ENCODE results near the gene NRG3.
"Not testable (repeated sequence)": the region's sequence is repeated elsewhere in the genome, so short reads cannot be mapped to it uniquely, and the experiment has no call there.

NRG3 gene

DNA sequence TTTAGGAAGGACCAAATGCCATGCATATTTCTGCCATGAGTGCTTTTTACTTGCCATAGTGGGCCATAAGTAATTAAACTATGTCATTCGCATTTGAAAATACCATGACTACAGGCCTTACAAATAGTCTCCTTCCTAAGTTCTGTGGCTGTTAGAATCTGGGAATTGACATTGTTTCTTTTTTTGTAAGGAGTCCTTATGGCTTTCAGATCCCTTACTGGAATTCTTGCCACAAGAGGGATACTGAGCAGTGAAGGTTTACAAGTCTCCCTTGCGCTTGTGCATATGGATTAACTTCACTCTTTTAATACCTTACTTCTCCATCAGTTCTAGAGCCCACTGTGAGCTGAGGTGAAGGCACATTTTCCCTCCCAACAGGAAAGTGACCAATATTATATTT is 166.0 kb downstream of the NRG3 start:
- no peaks in the 10 kb centered on the region for H3K36me3 ChIP-seq (ENCODE audit: insufficient read depth, low read depth, low read length)
- peaks cover 11% of the 10 kb centered on the region for H3K4me1 ChIP-seq (ENCODE audit: insufficient read depth, low read length)
- H3K27me3 ChIP-seq (ENCODE audit: insufficient read depth, low read length): no peaks in the 10 kb centered on the region

DNA sequence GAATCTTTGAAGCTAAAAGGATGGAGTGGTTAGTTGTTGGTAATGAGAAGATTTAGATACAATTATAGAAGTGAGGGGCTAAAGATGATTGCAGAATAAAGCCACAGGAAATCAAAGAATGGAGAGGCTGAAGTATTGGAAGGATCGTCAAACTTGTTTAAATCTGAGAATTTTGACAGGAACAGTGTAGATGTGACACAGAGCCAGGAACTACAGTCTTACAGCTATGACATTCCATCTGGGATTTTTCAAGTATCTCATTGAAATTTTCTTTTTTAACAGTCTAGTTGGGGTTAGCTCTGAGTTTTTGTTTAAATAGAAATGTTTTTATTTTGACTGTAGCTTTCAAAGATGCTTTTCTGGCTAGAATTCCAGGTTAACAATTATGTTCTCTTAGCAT is 181.4 kb downstream of the NRG3 start:
- Histone ChIP-seq H3K9ac (ENCODE audit: low read depth, low read length) (no peak overlapping the region), H3K4me1 (ENCODE audit: insufficient read depth, low read length) (no peaks in the 10 kb centered on the region), H3K27me3 (ENCODE audit: insufficient read depth, low read length) (no peaks in the 10 kb centered on the region), H3K36me3 (ENCODE audit: insufficient read depth, low read depth, low read length) (no peaks in the 10 kb centered on the region), H3K9me3 (ENCODE audit: insufficient read depth, low read depth, low read length) (no peaks in the 10 kb centered on the region), H3K27ac (ENCODE audit: low read length) (no peak overlapping the region), H3K4me3 (ENCODE audit: low read length) (no peak overlapping the region)

More for the DNA sequence above, 166.0 kb downstream of the NRG3 start:
- Histone ChIP-seq H3K27ac (ENCODE audit: low read length) (no peak overlapping the region), H3K9ac (ENCODE audit: low read depth, low read length) (no peak overlapping the region), H3K4me3 (ENCODE audit: low read length) (no peak overlapping the region), H3K9me3 (ENCODE audit: insufficient read depth, low read depth, low read length) (no peaks in the 10 kb centered on the region)

DNA sequence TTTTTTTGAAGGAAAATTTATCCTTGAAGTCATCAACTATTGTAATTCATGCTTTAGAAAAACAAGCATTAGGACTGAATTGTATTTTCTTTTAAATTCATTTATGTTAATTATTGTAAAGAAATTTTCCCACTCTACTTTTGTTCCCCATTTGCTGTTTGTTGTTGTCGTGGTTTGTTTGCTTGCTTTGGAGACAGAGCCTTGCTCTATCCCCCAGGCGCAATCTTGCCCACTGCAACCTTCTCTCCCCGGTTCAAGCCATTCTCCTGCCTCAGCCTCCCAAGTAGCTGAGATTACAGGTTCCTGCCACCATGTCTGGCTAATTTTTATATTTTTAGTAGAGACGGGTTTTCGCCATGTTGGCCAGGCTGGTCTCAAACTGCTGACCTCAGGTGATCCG is 192.2 kb downstream of the NRG3 start:
- not testable (repeated sequence) for H3K36me3 ChIP-seq (ENCODE audit: insufficient read depth, low read depth, low read length); H3K9ac ChIP-seq (ENCODE audit: low read depth, low read length); H3K4me3 ChIP-seq (ENCODE audit: low read length); H3K9me3 ChIP-seq (ENCODE audit: insufficient read depth, low read depth, low read length); H3K27ac ChIP-seq (ENCODE audit: low read length); H3K27me3 ChIP-seq (ENCODE audit: insufficient read depth, low read length)
- peaks cover 17% of the 10 kb centered on the region; the same call in 1 of the 2 replicates for H3K4me1 ChIP-seq (ENCODE audit: insufficient read depth, low read length)

DNA sequence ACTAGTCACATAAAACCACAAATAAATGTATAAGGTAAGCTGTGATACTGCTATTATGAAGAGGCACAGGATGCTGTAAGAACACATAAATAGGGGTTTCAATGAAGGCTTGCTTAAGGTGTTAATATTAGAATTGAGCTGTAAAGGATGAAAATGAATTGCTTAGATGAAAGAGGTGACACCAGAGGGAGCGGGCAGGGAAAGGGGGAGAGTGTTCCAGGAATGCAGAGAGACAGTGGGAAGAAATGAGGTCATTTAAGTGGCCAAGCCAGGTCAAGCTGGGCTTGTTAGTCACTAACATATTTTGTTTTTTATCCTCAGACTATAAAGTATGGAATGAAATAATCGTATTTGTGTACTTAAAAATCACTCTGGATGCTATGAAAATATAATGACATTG is 193.5 kb downstream of the NRG3 start:
- Histone ChIP-seq H3K4me1 (ENCODE audit: insufficient read depth, low read length) (peaks cover 17% of the 10 kb centered on the region; the same call in 1 of the 2 replicates), H3K9ac (ENCODE audit: low read depth, low read length) (no peak overlapping the region), H3K4me3 (ENCODE audit: low read length) (no peak overlapping the region), H3K36me3 (ENCODE audit: insufficient read depth, low read depth, low read length) (no peaks in the 10 kb centered on the region), H3K27me3 (ENCODE audit: insufficient read depth, low read length) (no peaks in the 10 kb centered on the region), H3K27ac (ENCODE audit: low read length) (no peak overlapping the region), H3K9me3 (ENCODE audit: insufficient read depth, low read depth, low read length) (no peaks in the 10 kb centered on the region)

DNA sequence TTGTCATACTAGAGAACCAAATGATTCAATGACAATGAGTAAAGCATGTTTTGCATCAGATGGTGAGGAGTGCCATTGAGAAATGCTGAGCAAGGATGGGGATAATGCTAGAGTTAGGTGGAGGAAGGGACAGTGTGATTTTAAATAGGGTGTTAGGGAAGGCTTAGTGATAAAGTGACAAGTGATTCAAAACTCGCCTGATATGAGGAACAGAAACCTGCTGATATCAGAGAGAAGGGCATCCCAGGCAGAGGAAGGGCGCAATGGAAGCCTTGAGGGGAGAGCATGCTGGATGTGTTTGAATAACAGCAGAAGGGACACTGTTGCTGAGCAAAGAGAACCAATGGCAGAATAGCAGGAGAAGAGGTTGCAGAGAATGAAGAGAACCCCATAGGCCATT is 196.2 kb downstream of the NRG3 start:
- Histone ChIP-seq H3K36me3 (ENCODE audit: insufficient read depth, low read depth, low read length) (no peaks in the 10 kb centered on the region), H3K27ac (ENCODE audit: low read length) (no peak overlapping the region), H3K4me1 (ENCODE audit: insufficient read depth, low read length) (peaks cover 17% of the 10 kb centered on the region; the same call in 1 of the 2 replicates), H3K27me3 (ENCODE audit: insufficient read depth, low read length) (no peaks in the 10 kb centered on the region), H3K9me3 (ENCODE audit: insufficient read depth, low read depth, low read length) (no peaks in the 10 kb centered on the region), H3K4me3 (ENCODE audit: low read length) (no peak overlapping the region), H3K9ac (ENCODE audit: low read depth, low read length) (no peak overlapping the region)

DNA sequence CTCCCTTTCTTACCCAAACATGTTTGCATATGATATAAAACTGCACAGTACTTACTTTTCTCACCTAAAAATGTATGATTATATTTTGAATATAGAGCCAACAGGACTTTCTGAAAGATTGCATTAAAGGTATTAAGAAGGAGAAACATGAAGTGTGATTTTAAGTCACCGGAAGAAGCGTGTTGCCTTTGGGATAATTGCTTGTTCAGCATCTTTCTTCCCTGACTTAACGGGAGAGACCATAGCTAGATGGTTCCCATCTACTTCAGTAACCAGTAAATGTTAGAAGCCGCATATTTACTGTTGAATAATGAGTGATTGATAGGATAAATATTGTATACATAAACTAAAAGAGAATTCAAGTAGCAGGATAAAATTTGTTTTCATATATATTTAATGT is 197.1 kb downstream of the NRG3 start:
- Histone ChIP-seq H3K9me3 (ENCODE audit: insufficient read depth, low read depth, low read length) (no peaks in the 10 kb centered on the region), H3K36me3 (ENCODE audit: insufficient read depth, low read depth, low read length) (no peaks in the 10 kb centered on the region), H3K27ac (ENCODE audit: low read length) (no peak overlapping the region), H3K27me3 (ENCODE audit: insufficient read depth, low read length) (no peaks in the 10 kb centered on the region), H3K4me3 (ENCODE audit: low read length) (no peak overlapping the region), H3K4me1 (ENCODE audit: insufficient read depth, low read length) (peaks cover 17% of the 10 kb centered on the region; the same call in 1 of the 2 replicates), H3K9ac (ENCODE audit: low read depth, low read length) (no peak overlapping the region)

DNA sequence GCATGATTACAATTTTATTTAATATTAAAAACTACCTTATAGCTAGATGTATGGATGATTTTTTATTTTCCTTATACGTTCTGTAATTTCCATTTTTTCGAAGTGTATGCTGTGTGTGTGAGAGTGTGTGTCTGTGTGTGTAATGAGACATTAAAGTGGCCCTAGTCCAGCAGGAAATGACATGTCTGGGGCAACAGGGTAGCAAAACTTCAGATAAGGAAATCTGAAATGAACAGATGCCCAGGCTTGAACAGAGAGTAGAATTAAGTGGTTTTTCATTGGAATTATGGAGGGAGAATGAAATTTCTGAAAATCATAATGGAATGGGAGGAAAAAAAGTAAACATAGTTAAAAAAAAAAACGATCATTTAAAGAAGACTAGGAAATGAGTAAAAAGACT is 200.6 kb downstream of the NRG3 start:
- Histone ChIP-seq H3K27ac (ENCODE audit: low read length) (no peak overlapping the region), H3K9me3 (ENCODE audit: insufficient read depth, low read depth, low read length) (no peaks in the 10 kb centered on the region), H3K4me1 (ENCODE audit: insufficient read depth, low read length) (0 out of 2 replicates have a peak, but pooled peaks cover 5% of the 10 kb centered on the region), H3K4me3 (ENCODE audit: low read length) (no peak overlapping the region), H3K9ac (ENCODE audit: low read depth, low read length) (no peak overlapping the region), H3K36me3 (ENCODE audit: insufficient read depth, low read depth, low read length) (no peaks in the 10 kb centered on the region), H3K27me3 (ENCODE audit: insufficient read depth, low read length) (no peaks in the 10 kb centered on the region)

DNA sequence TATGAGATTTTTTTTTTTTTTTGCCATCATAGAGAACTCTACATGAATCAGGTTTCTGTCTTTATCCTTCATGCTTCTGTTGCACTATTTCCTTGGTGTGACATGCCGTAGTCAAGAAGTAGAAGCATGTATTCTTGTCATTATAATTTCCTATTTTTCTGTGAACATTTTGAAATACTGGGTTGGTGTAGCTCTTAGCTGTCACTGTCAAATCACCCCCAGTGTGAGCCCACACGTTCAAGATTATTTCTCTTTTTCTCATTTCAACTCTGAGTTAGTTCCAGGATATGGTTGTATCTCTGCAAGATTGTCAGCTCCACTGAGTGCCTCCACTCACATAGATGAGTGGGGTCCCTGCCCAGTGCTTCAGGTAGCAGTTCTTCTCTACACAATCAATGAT is 209.5 kb downstream of the NRG3 start:
- H3K9ac ChIP-seq (ENCODE audit: low read depth, low read length): no peak overlapping the region
- peaks cover 14% of the 10 kb centered on the region; the same call in 1 of the 2 replicates for H3K4me1 ChIP-seq (ENCODE audit: insufficient read depth, low read length)
- H3K9me3 ChIP-seq (ENCODE audit: insufficient read depth, low read depth, low read length): no peaks in the 10 kb centered on the region
- no peak overlapping the region for H3K4me3 ChIP-seq (ENCODE audit: low read length)
- H3K27ac ChIP-seq (ENCODE audit: low read length): no peak overlapping the region
- H3K27me3 ChIP-seq (ENCODE audit: insufficient read depth, low read length): no peaks in the 10 kb centered on the region
- H3K36me3 ChIP-seq (ENCODE audit: insufficient read depth, low read depth, low read length): no peaks in the 10 kb centered on the region

DNA sequence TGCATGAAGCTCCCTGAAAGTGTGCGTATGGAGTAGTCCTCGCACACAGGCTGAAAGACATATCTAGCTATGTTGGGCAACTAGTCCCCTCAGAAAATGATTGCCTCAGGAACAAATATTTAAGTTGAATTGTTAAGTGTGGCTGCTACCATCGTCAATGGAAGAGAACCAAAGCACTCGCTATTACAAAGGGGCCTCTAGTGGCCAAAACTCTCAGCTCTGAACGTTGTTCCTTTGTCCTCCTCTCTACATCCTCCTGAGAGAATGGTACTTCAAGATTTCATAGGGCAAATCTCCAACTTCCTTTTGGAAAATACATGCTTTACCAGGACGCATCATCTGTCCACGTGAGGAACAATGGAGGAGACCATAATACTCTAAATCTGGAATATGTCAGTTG is 209.9 kb downstream of the NRG3 start:
- Histone ChIP-seq H3K4me3 (ENCODE audit: low read length) (no peak overlapping the region), H3K27ac (ENCODE audit: low read length) (no peak overlapping the region), H3K36me3 (ENCODE audit: insufficient read depth, low read depth, low read length) (no peaks in the 10 kb centered on the region), H3K9me3 (ENCODE audit: insufficient read depth, low read depth, low read length) (no peaks in the 10 kb centered on the region), H3K27me3 (ENCODE audit: insufficient read depth, low read length) (no peaks in the 10 kb centered on the region), H3K4me1 (ENCODE audit: insufficient read depth, low read length) (peaks cover 18% of the 10 kb centered on the region; the same call in 1 of the 2 replicates), H3K9ac (ENCODE audit: low read depth, low read length) (no peak overlapping the region)

DNA sequence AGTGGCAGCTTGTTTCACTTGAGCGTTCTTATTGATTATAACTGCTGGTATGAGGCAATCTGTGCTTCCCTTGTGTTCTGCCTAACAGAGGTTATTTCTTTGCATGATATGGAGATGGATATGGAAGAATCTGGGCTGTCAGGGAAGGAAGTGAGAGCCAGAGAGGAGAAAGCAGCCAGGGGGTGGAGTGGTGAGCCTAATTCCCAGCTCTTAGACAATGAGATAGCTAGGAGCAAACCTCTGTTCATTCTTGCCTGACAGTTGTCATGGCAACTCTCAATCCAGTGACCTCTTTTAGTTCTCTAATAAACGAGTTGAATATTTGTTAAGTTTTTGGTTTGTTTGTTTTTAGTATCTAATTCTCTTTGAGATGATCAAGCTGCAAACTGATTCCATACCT is 214.3 kb downstream of the NRG3 start:
- Histone ChIP-seq H3K27ac (ENCODE audit: low read length) (no peak overlapping the region), H3K4me1 (ENCODE audit: insufficient read depth, low read length) (peaks cover 21% of the 10 kb centered on the region; the same call in 1 of the 2 replicates), H3K4me3 (ENCODE audit: low read length) (peak overlapping the region; percentile 34; the same call in 1 of the 2 replicates), H3K9me3 (ENCODE audit: insufficient read depth, low read depth, low read length) (no peaks in the 10 kb centered on the region), H3K27me3 (ENCODE audit: insufficient read depth, low read length) (no peaks in the 10 kb centered on the region), H3K36me3 (ENCODE audit: insufficient read depth, low read depth, low read length) (no peaks in the 10 kb centered on the region), H3K9ac (ENCODE audit: low read depth, low read length) (no peak overlapping the region)

DNA sequence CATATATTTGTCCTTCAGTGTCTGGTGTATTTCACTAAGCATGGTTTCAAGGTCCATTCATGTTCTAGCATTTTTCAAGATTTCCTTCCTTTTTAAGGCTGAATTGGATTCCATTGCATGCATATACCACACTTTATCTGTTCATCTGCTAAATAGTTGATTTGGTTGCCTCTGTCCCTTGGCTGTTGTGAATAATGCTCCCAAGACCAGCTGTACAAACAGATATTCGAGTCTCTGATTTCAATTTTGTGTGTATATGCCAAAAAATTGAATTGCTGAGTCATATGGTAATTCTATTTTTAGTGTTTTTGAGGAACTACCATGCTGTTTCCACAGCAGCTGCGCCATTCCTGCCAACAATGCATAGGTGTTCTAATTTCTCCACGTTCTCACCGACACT is 216.4 kb downstream of the NRG3 start:
- Histone ChIP-seq H3K9ac (ENCODE audit: low read depth, low read length) (no peak overlapping the region), H3K27ac (ENCODE audit: low read length) (no peak overlapping the region), H3K4me3 (ENCODE audit: low read length) (no peak overlapping the region), H3K9me3 (ENCODE audit: insufficient read depth, low read depth, low read length) (no peaks in the 10 kb centered on the region), H3K27me3 (ENCODE audit: insufficient read depth, low read length) (no peaks in the 10 kb centered on the region), H3K4me1 (ENCODE audit: insufficient read depth, low read length) (peaks cover 21% of the 10 kb centered on the region; the same call in 1 of the 2 replicates), H3K36me3 (ENCODE audit: insufficient read depth, low read depth, low read length) (no peaks in the 10 kb centered on the region)

DNA sequence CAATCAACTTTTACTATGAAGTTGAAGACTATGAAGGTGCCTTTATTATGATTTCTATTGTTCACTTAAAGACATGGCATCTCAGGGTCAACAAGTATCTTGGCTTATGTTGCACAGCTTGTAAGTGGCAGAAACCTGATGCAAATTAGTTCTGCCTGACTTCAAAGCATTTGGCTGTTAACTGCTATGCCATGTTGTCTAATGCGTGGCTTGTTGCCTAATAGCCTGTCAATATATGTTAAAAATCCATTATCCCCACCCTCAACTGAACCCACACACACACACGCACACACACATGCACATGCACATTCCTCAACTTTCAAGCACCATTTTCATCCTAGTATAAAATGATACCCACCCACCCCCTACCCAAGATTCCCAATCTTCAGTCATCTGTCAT is 217.1 kb downstream of the NRG3 start:
- Histone ChIP-seq H3K4me3 (ENCODE audit: low read length) (no peak overlapping the region), H3K36me3 (ENCODE audit: insufficient read depth, low read depth, low read length) (no peaks in the 10 kb centered on the region), H3K27me3 (ENCODE audit: insufficient read depth, low read length) (no peaks in the 10 kb centered on the region), H3K27ac (ENCODE audit: low read length) (no peak overlapping the region), H3K9ac (ENCODE audit: low read depth, low read length) (no peak overlapping the region), H3K9me3 (ENCODE audit: insufficient read depth, low read depth, low read length) (no peaks in the 10 kb centered on the region), H3K4me1 (ENCODE audit: insufficient read depth, low read length) (peaks cover 21% of the 10 kb centered on the region; the same call in 1 of the 2 replicates)

All from iPS-20b (cell line).